Fibroblast of skin of abdomen (primary cell): ENCODE data around the gene MARF1.
A peak's percentile ranks its signal among the peaks of the same experiment; 100 is the strongest.
"Not testable (repeated sequence)": the region's sequence is repeated elsewhere in the genome, so short reads cannot be mapped to it uniquely, and the experiment has no call there.

ENCODE experiments used
- DNase-seq: peaks from one replicate; pipeline ENCODE4 v3.0.0-alpha.2; 2013

MARF1 gene

DNA sequence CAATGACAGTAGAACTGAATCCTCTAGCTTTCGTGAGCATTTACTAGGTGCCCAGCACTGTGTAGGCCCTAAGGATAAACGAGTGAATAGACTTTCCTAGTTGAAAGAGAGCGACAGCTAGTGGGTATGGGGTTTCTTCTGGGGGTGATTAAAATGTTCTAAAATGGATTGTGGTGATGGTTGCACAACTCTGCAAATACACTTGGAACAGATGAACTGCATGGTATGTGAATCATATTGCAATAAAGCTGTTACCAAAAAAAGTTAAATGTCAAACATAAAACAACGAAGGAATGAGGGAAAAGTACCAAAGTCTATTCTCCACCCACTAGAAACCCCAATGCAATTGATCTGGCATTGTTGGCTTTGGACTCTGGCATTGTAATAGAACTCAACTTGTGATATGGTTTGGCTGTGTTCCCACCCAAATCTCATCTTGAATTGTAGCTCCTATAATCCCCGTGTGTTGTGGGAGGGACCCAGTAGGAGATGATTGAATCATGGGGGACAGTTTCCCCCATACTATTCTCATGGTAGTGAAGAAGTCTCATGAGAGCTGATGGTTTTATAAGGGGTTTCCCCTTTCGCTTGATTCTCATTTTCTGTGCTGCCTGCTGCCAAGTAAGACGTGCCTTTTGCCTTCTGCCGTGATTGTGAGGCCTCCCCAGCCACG, 70.5 kb downstream of the MARF1 start:
- DNase-seq = peak; percentile 88

DNA sequence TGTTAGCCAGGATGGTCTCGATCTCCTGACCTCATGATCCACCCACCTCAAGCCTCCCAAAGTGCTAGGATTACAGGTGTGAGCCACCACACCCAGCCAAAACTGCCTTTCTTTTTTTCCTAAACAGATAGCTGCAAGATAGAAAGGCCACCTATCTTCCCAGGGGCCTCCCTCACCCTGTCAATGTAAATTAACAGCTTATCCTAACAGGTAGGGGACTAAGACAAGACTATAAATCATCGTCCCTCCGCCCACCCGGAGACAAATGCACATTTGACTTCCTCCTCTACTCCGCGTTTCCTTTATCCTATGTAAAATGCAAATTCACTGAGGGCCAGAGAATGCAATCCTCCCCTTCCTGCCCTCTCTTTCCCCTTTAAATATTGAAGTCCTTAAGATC, 71.4 kb downstream of the MARF1 start:
- DNase-seq = no peak

DNA sequence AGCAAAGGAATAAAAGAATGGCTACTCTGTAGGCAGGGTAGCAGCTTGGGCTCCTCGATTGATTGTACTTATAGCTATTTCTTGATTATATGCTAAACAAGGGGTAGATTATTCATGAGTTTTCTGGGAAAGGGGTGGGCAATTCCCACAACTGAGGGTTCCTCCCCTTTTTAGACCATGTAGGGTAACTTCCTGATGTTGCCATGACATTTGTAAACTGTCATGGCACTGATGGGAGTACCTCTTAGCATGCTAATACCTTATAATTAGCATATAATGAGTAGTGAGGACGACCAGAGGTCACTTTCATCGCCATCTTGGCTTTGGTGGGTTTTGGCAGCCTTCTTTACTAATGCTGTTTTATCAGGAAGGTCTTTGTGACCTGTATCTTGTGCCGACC, 72.3 kb downstream of the MARF1 start:
- DNase-seq = not testable (repeated sequence)

DNA sequence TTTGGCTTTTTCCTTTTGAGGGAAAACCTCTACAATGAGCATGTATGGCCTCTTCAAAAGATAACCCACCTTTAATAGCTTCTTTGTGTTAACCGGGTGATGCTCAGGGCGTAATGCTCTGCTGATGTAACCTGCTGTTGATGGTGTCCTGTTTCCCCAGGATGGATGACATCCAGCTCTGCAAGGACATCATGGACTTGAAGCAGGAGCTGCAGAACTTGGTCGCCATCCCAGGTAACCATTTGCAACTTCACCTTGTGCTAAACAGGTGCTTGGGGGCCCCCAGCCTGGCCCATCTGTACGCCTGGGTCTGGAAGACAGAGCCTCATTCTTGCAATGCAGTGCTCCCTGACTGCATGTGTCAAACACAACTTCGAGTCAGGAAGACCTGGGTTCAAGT, 75.1 kb downstream of the MARF1 start:
- DNase-seq = no peak

DNA sequence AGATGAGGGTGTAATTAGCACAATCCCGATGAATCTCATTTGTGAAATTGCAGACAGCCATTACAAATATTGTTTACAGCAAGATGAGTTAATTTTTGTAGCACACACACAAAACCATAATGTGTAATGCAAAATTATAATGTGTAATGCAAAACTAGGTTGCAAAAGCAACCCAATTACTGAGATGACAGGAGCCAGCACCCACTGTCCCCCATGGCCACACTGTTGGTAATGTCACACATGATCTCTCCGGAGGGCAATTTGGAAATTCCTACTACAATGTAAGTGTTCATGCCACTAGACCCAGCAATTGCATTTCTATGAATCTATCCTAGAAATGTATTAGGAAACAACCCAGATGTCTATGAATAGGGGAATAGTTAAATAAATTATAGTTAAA, 76.9 kb downstream of the MARF1 start:
- DNase-seq = no peak

DNA sequence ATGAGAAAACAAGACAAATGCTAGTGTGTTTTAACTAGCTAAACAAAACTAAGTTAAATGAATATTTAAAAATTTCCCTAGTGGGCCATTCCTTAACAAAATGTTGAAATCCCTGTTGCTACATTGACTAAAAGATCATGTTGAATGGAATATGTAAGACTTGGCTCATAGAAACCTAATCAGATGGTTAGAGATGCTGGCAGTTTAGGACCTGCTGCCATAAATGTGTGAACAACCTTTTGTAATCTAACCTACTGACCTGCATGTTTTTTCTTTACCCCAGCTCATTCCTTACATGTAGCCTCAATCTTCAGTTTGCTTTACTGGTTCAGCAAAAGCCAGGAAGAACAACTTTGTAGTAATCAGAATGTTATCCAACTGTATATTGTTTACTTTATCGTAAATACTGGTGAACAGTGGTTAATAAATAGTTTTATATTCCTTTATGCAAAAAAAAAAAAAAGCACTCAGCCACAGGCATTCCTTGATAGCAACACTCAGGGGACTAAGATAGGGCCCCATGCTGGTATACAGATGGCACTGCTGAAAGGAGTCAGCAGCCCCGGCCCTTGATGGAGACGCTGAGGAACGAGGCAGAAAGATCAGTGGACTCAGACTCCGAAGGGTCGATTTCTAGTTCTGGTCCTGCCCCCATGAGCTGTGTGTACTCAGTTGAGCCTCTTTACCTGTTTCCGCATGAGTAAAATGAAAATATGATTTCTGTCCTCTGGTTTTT, 78.2 kb downstream of the MARF1 start:
- DNase-seq = no peak

DNA sequence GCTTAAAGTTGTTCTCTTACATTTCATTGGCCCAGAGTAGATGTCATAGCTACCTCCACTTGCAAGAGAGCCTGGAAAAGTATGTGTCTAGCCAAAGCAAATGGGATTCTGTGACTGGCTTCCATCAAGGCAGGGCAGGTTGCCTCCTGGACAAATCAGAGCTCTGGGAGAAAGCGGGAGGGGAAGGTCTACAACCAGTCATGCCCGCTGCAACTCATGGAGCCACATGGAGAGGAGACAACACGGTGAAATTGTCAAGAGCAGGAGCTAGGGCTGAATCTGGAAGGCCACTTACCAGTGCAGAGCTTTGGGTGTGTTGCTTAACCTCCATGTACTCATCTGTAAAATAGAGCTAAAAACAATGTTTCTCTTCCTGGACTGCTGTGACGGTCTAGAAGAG, 83.8 kb downstream of the MARF1 start:
- DNase-seq = no peak

DNA sequence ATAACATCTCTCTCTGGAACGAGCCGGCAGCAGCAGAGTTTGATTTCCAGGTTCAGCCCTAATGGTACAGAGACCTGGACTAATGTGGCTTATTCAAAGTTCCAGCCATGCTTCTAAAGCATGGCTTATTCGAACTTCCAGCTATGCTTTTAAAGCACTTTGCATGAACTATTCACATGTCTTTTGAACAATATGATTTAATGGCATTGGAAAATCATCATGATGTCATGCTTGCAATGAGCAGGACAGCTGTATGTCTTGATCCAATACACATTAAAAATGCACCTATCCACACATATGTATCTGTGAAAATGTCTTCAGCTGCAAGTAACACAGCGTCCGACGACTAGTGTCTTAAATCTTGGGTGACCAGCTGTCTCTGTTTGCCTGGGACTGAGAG, 85.7 kb downstream of the MARF1 start:
- DNase-seq = no peak

DNA sequence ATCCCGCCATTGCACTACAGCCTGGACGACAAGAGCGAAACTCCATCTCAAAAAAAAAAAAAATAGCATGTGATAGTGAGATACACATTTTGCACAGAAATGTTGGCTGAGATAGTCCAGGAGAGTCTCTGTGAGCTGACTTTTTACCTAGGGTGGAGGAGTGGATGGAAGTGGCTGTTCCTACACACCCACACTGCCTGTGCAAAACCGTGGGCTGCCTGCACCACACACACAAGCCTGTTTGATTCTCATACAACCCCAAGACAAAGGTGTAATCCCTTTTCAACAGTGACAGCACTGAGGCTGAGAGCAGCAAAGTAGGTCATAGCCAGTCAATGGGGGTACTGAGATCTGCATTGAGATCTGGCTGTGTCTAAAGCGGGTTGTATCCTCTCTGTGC, 86.8 kb downstream of the MARF1 start:
- DNase-seq = no peak

DNA sequence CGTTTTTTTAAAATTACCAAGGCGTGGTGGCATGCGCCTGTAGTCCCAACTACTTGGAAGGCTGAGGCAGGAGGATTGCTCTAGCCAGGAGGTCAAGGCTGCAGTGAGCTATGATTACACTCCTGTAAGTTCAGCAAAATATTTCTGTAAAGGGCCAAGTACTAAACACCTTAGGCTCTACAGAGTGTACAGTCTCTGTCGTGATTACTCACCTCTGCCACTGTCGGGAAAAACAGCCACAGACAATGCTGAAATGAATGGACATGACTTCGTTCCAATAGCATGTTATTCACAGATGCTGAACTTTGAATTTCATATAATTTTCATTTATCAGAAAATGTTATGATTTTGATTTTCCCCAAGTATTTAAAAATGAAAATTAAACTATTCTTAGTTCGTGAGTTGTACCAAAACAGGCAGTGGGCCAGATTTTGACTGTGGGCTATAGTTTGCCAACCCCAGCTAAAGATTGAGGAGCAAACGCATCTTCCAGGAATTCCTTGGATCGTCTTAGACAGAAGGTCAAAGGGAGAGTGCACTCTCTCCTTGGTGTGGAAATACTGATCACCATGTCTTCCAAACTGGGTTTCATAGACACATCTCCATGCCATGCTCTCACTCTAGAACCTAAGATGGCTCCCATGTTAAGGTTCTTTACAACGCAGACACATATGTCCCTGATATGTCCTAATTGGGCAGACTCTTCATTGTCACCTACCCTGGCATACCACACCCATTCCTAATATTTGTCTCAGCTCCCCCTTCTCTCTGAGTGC, 89.5 kb downstream of the MARF1 start:
- DNase-seq = no peak

DNA sequence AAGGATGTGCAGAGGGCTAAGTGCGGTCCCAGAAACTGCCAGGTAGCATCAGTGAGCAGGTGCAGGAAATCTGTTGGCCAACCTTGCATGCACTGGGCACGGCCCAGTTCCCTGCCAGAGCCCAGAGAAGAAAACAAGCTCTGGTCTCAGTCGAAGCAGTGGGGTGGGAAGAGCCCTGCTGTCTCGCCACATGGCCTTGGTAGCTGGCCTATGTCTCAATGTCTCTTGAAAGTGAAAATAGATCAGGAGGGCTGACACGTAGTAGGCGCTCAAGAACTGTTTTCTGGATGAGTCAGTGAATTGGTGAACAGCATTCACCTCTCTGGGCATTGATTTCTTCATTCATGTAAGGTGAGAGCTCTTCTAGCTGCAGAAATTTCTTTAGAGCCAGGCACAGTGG, 90.4 kb downstream of the MARF1 start:
- no peak for DNase-seq

DNA sequence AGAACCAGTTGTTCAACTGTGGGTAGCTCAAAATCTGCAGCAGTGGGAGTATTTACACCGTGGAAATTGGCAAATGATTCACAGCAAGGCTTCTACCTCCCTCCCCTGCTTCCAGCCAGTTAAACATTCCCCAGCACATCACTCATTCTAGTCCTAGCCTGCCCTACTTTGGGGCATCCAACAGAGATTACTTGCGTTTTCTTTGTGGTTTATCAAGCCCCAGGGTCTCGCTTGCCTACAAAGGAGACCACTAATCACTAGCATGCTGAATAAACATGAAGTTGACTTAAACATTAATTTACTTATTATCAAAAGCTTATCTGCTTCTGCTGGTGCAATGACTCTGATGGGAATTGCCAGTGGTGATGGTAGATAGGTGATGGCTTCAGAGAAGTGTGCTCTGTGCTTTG, 94.5 kb downstream of the MARF1 start:
- DNase-seq = peak; percentile 15

DNA sequence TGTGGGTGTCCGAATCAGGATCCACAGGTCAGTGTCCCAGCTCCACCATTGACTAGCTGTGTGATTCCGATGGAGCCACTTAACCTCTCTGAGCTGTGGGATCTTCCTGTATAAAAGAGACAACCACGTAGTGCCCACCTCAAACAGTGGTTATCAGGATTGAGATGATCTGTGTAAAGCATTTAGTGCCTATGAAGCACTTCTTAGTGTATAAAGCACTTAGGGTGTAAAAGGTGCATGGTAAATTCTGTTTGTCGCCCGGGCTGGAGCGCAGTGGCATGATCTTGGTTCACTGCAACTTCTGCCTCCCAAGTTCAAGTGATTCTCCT, 95.2 kb downstream of the MARF1 start:
- DNase-seq = no peak

DNA sequence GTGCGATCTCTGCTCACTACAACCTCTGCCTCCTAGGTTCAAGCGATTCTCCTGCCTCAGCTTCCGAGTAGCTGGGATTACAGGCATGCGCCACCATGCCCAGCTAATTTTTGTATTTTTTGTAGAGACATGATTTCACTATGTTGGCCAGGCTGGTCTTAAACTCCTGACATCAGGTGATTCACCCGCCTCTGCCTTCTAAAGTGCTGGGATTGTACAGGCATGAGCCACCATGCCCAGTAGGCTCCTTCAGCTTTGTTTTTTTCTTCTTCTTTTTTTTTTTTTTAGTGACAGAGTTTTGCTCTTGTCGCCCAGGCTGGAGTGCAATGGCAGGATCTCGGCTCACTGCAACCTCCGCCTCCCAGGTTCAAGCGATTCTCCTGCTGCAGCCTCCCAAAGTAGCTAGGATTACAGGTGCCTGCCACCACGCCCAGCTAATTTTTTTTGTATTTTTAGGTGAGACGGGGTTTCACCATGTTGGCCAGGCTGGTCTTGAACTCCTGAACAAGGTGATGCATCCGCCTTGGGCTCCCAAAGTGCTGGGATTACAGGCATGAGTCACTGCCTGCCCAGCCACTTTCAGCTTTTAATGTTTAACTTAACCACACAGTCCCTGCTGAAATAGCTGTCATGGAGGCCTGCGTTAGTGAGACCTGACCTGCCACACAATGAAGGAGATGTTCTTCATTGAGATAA, 95.7 kb downstream of the MARF1 start:
- DNase-seq = not testable (repeated sequence)

DNA sequence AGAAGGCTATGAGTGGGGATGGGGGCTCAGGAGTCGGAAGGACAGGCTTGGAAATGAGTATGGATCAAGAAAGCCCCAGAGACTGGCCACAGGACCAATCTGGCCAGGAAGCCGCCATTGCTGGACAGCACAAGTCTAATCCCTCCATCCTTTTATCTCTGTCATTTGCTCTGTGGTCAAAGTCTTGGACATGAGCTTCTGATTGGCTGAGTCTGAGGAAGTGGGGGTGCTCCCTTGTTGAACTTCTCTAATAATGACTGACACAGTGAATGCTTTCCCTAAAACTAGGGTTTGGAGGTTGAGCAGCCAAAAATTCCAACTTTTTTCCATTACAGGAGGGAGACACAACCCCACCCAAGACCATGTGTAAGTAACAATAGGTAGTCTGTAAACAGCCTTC, 97.4 kb downstream of the MARF1 start:
- no peak for DNase-seq

DNA sequence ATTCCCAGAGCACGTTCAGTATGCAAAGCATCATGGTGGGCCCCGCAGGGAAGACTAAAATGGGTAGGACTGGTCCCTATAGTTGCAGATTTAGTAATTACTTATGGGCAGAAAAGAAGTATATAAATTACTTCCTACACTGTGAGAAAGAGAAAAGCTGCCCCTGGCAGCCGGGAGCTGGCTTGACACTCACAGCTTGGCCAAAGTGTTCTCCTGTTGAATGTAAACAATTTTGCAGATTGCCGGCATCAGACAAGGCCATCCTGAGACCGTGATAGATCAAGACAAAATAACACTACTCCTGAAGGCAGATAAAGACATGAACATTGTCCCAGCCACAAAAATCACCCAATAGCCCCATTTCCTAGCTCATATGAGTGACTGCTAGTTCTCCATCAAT, 98.5 kb downstream of the MARF1 start:
- no peak for DNase-seq
